NB4 (cell line): Measurements from ENCODE around the gene IGF2BP3.

Source experiments
- POLR2A ChIP-seq: IDR thresholded peaks from 2 replicates; pipeline ENCODE4 v1.6.1; 2011; ENCODE audit warnings: mild to moderate bottlenecking; ENCODE audit not compliant: insufficient read length; ENCODE audit errors: extremely low read depth
- TF ChIP-seq, protein P1 (sequence below): IDR thresholded peaks from one replicate; pipeline ENCODE4 v1.5.1; 2012; ENCODE audit warnings: low read depth, low read length

DNA sequence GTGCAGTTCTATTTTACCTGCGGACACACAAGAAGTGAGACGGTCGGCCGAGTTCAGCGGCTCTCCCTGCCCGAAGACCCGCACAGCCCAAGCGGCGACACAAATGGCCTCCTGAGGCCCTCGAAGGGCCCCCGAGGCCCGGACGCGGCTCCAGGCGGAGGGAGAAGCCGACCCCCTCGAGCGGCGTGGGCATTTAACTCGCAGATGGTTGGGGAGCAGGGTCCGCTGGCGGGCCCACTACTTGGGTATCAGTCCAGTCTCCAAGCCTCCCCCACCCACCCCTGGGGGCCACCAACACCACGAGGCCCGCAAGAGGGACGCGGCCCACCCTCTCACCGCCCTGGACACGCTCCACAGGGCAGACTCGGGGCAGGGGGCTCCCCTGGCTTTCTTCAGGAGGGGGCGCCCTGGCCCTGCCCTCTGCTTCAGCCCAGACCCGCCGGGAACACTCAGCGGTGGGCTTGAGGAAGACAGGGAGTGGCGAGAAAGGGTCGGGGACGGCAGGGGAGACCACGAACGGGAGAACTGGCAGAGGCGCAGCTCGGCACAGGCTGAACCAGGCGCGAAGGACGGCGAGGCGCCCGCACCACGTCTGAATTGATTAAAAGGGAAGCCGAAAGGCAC is 1.7 kb downstream of the IGF2BP3 start:
- TF ChIP-seq, protein P1, sequence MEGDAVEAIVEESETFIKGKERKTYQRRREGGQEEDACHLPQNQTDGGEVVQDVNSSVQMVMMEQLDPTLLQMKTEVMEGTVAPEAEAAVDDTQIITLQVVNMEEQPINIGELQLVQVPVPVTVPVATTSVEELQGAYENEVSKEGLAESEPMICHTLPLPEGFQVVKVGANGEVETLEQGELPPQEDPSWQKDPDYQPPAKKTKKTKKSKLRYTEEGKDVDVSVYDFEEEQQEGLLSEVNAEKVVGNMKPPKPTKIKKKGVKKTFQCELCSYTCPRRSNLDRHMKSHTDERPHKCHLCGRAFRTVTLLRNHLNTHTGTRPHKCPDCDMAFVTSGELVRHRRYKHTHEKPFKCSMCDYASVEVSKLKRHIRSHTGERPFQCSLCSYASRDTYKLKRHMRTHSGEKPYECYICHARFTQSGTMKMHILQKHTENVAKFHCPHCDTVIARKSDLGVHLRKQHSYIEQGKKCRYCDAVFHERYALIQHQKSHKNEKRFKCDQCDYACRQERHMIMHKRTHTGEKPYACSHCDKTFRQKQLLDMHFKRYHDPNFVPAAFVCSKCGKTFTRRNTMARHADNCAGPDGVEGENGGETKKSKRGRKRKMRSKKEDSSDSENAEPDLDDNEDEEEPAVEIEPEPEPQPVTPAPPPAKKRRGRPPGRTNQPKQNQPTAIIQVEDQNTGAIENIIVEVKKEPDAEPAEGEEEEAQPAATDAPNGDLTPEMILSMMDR = no peak
- peak; percentile 8 for TF ChIP-seq POLR2A
